Activated gamma-delta T cell (primary cell): Measurements from ENCODE around the gene TYW1.
"Not testable (repeated sequence)": the region's sequence is repeated elsewhere in the genome, so short reads cannot be mapped to it uniquely, and the experiment has no call there.

ENCODE experiments used
- DNase-seq: peaks from one replicate; lab custom pipeline; 2025; lab: John Stamatoyannopoulos, UW

The TYW1 gene

DNA sequence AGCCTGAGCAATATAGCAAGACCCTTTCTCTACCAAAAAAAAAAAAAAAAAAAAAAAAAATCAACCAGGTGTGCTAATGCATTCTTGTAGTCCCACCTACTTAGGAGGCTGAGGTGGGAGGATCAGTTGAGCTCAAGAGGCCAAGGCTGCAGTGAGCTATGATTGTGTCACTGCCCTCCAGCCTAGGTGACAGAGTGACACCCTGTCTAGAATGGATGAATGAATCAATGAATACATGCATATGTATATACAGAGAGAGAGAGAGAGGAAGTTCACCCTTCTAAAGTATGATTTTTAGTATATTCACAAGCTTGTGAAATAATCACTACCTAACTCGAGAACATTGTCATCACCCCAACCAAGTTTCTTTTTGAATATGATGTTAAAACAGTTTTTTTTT is 138.3 kb downstream of the TYW1 start:
- not testable (repeated sequence) for DNase-seq

DNA sequence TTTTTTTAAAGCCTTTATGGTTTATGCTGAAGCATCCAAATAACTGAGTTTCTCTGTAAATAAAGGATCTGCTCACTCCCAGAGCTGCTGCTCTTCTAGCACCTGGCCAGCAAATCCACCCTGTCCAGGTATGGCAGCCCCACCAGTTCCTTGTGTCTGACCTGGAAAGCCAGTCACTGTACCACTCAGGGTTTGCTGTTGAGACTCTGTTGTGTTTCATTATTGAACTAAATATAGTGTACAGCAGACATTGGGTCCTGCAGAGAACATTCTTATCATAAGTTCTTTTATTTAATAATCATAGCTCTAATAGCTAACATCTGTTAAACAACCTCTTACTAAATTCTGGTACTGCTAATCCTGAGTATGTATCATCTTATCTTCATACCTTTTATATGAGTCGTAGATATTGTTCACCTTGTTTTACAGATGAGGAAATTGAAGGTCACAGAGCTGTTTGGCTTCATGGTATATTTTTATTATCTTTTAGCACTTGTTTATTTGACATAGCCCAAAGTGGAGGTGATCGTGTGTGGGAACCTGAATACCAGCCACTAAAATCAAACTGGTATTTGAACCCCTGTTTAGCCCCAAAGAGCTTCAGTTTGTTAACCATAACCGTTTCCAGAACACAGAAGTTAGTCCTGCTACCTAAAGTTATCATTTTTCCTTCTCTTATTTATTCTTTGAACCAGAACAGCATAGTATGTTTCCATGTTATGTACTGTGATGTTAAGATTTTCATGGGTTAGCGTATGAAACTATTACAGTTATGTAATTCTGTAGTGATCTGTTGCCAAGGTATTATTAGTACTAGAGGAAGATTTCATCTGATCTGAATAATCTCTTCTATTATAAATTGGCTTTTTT is 139.2 kb downstream of the TYW1 start:
- not testable (repeated sequence) for DNase-seq

DNA sequence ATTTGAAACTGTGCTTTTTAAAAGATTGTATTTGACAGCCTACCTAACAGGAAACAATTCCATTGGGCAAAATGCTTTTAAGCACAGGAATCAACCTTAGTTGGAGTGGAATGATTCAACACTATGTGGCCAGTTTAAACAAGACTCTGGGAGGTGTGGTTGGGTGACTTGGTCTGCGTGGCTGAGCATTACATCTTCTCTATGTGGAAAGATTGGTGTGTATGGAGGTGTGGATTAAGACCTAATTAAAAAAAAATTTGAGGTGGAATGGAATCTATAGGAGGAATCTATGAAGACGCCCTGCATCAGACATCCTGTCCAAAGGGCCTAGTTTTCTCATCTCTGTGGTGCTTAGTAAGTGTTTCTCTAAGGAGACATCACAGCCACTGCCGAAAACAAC is 140.9 kb downstream of the TYW1 start:
- DNase-seq, result not testable (repeated sequence)

DNA sequence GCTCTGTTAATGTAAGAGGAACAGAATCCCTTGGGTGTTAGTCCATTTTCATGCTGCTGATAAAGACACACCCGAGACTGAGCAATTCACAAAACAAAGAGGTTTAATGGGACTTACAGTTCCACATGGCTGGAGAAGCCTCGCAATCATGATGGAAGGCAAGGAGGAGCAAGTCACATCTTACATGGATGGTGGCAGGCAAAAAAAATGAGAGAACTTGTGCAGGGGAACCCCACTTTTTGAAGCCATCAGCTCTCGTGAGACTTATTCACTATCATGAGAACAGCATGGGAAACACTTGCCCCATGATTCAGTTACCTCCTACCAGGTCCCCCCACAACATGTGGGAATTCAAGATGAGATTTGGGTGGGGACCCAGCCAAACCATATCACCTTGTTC is 143.2 kb downstream of the TYW1 start:
- DNase-seq, result not testable (repeated sequence)

DNA sequence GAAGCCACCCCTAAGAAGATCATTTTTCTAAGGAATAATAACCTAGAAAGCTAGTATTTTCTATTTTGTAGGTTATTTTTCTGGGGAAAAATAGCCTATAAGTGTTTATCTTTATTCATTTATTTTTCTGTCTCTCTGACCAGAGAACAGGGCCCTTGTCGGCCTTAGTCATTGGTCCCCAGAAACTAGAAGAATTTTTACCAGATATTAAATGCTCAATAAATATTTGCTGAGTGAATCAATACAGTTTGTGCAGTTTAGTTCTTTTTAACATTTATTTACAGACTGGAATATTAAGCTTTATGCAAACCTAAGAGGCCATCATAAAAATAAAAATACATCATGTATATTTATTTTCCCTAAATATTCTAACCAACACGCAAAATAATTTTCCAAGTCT is 144.4 kb downstream of the TYW1 start:
- DNase-seq, result not testable (repeated sequence)

DNA sequence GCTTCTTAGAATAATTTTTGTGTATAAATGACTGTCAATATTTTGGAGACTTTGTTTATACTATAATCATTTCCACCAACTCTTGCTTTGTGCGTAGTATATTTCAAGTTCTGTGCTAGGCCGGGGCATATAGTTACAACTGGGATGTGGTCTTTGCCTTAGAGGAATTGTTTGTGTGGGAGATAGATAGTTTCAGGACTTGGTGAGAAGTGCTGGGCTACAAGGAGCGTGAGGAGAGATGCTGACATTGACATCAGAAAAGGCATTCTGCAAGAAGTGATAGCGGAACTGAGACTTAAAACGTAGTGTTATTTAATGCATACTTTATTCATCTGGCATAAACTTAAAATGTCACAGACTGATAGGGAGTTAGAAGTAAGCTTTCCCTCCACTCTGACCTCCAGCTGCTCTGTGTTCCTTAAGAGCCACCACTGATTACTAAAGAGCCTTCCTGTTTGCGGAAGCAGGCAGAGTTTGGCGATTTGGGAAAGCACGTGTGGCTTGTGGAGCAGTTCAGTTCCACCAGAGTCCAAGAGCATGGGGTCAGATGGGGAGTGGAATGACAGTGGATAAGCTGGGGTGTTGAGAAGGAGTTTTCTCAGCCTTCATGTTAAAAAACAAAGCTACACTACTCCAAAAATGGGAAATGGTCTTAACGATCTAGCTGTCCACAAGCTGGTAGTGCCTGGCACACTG is 146.6 kb downstream of the TYW1 start:
- not testable (repeated sequence) for DNase-seq

DNA sequence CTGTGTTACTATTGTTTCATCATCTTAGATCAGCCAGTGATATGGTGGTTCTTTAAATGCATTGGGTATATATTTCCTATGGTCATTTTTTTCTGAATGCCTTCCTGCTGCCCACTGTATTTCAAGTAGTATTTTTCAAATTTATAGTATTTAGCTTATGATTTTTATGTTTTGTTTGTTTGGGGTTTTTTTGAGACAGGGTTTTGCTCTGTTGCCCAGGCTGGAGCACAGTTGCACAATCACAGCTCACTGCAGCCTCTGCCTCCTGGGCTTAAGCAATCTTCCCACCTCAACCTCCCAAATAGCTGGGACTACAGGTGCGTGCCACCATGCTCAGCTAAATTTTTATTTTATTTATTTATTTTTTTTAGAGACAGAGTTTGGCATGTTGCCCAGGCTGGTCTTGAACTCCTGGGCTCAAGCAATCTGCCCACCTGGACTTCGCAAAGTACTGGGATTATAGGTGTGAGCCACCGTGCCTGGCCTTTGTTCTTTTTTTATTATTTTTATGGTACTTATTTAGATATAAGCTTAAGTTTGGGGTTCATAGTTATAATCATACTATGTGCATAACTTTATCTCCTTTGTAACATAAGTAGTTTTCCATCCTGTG is 149.1 kb downstream of the TYW1 start:
- not testable (repeated sequence) for DNase-seq

DNA sequence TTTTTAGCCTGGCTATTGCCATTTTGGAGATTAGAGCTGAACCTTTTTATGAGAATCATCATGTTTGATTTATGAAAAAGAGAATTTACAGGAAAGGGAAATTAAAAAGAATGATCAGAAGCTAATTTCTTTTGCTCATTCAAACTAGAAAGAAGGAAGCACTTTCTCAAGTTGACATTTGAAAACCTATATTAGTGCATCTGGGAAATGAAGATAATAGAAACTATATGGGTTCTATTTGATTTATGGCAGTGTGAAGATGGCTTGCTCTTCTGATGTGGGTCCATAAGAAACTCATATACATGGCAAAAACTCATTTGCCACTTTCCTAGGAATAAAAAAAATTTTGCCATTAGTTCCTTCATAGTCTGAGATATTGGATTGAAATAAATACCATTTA is 152.5 kb downstream of the TYW1 start:
- DNase-seq, result not testable (repeated sequence)

DNA sequence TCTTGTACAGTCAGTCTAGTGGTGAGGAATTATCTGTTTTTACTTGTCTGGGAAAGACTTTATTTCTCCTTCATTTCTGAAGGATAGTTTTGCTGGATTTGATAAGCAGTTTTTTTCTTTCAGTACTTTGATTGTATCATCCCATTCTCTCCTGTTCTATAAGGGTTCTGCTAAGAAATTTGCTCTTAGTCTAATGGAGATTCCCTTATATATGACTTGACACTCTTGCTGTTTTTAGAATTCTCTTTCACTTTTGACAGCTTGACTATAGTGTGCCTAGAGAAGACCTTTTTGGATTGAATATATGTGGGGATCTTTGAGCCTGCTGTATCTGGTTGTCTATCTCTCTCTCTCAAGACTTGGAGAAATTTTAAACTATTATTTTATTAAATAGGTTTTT is 157.7 kb downstream of the TYW1 start:
- DNase-seq, result not testable (repeated sequence)

DNA sequence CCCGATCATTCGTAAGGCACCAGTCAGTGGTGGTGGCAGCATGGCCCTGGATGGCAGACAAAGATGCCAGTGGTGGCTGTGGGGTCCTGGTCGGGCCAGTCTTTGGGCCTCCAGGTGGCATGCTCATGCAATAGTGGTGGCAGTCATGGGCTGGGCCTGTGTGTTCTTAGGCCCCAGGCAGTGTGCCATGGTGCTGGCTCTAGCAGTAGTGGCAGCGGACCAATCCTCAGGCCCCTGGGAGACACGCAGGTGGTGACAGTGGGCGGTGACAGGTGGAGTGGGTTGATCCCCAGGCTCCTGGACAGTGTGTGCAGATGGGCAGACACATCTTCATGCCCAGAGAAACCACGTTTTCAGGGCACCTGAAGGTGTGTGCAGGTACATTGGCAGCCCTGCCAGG is 159.4 kb downstream of the TYW1 start:
- not testable (repeated sequence) for DNase-seq

DNA sequence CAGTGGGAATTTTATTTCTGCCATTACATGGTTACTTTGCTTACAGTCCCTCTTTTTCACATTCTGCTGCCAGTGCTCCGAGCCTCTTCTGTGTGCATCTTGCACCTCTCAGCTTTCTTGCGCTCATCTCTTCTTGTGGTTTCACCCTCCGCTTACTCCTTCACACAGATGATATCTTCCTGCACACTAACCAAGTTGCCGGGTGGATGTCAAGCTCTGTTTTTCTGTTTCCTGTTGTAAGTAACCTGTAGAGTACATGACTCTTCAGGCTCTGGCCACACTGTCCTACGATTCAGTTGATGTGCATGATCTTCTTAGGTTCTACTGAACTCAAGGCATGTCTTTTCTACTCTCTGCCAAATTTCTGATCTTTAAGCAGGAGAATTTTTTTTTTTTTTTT is 166.7 kb downstream of the TYW1 start:
- DNase-seq, result not testable (repeated sequence)

DNA sequence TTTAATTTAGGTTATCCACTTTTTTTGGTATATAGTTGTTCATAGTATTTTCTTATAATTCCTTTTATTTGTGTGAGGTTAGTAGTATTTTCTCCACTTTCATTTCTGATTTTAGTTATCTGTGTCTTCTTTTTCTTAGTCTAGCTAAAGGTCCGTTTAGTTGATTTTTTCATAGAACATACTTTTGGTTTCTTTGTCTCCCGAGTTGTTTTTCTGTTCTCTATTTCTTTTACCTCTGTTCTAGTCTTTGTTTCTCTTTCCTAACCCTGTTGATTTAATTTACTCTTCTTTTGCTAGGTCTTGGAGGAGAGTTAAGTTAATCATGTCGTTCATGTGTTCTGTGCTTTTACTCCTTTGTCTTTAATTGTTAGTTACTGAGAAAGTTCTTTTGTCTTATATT is 174.5 kb downstream of the TYW1 start:
- DNase-seq, result not testable (repeated sequence)

DNA sequence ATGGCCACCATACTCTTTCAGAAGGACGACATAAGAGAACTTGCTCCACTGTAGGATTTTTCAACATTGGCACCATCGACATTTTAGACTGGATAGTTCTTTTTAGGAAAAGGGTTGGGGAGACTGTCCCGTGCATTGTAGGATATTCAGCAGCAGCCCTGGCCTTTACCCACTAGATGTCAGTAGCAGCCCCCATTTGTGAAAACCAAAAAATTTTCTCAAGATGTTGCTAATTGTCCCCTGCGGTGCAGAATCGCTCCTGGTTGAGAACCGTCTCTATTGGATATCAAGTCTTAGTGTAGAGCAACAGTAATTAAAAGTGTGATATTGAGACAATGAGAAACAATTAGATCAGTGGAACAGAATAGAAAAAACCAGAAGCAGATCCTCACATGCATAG is 180.1 kb downstream of the TYW1 start:
- DNase-seq, result not testable (repeated sequence)

DNA sequence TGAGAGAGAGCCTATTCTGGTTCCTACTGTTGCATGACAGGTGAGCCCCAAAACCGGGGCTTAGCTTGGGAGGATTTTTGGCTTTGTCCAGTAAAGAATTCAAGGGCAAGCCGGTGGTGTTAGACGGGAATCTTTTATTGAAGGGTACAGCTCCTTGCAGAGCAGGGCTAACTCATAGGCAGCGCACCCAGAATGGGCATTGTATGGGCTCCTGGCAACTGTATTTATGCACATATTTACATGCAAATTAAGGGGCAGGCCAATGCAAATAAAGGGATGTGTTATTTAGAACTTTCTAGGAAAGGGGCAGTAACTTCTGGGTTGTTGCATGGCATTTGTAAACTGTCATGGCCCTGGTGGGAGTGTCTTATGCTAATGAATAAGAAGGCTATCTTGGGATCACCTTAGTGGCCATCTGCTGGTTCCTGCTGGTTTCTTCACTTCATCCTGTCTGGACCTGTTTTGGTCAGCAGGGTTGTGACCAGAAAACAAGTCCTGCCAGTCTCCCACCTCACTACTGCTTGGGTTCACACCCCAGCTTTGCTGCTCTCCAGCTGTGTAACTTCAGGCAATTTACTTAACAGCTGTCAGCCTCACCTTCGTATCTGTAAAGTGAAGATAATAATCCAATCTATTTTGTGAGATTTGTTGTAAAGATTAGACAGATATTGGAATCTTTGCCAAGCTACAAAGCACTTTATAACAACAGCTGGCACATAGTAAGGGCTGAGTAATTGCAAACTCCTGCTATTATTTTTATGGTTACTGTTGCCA is 182.5 kb downstream of the TYW1 start:
- DNase-seq, result not testable (repeated sequence)

DNA sequence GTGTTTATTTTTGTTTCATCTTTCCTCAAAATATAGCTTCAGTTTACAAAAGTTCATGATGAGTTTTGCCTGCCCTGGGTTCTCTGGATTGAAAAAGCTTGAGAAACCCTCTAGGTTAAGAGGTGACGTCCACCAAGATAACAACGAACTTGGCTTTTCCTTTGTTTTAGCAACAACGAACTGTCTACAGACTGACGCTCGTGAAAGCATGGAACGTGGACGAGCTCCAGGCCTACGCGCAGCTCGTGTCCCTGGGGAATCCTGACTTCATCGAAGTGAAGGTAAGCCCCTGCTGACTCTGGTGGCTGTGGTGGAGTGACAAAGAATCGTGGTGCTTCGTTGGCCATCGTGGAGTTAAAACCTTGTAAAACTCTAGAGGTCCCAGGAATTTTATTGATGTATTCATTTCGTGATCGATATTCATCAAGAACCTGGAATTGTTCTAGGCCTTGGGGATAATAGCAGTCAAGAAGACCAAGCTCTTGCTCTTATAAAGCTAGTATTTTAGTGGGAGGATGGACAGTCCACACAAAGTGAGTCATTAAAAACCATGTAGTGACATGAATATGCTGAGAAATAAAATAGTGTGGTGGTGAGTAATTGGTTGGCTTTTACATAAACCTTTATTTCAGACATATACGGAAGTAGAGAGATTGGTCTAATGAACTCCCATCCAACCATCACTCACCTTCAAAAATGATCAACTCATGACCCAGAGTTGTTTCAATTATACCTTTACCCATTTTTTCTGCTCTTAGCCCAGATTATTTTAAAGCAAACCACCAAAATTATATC is 186.5 kb downstream of the TYW1 start:
- DNase-seq, result not testable (repeated sequence)

DNA sequence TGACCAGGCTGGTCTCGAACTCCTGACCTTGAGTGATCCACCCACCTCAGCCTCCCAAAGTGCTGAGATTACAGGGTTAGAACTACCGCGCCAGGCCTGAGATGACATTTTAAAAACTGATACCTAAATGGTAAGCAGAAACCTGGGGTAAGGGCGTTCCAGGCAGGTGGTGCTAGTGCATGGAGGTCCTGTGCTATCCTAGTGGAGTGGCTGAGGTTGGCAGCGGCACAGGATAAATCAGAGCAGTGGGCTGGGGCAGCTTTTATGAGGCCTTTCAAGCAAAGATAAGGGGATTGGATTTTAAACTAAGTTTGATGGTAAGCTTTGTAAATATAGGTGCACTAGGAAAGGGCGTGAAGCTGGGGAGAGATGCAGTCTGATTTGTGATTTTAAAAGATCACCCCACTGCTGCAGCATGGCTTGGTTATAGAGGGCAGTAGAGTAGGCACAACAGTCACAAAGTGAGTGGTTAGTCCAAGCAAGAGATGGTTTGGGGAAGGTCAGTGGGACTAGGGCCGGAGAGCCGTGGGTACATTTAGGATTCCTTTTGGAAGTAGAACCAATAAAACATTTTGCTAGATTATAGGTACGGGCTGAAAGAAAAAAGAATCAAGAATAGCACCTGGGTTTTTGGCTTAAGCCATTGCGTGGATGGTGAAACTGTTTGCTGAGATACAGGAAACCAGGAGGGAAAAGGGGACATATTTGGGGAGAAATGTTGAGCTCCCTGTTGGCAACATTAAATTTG is 188.5 kb downstream of the TYW1 start:
- DNase-seq, result not testable (repeated sequence)

DNA sequence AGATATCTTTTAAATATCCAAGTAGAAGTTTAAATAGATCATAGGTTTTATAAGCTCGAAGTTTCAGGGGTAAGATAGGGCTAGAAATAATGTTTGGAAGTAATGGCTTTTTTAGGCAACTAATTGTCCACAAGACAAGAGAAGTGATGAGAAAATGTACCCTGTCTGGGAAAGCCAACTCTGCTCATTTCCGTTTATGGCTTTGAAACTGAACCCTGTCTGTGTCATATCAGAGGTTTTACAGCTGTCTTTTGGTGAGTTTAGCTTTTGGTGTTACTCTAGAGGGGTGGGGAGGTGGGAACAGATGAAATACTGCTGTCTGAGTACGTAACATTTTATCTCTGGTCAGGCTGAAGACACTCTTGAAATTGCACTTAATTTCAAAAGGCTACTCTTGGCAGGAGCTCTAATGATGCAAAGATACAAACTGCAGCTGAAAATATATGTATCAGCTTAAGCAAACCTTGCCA is 189.1 kb downstream of the TYW1 start:
- not testable (repeated sequence) for DNase-seq

DNA sequence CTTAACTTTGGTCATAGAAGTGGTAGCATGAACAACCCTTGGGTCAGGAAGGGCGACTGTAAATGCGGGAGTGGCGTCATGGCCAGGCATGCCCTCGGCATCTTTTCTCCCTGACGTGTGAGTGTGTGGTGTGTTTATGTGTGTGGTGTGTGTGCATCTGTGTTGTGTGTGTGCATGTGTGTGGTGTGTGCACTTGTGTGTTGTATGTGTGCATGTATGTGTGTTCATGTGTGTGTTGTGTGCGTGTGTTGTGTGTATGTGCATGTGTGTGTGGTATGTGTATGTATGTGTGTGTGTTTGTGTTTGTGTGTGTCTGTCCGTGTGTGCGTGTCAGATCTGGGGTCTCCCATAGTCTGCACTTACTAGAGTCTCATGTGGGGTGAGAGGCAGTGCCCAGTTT is 192.5 kb downstream of the TYW1 start:
- DNase-seq, result not testable (repeated sequence)

DNA sequence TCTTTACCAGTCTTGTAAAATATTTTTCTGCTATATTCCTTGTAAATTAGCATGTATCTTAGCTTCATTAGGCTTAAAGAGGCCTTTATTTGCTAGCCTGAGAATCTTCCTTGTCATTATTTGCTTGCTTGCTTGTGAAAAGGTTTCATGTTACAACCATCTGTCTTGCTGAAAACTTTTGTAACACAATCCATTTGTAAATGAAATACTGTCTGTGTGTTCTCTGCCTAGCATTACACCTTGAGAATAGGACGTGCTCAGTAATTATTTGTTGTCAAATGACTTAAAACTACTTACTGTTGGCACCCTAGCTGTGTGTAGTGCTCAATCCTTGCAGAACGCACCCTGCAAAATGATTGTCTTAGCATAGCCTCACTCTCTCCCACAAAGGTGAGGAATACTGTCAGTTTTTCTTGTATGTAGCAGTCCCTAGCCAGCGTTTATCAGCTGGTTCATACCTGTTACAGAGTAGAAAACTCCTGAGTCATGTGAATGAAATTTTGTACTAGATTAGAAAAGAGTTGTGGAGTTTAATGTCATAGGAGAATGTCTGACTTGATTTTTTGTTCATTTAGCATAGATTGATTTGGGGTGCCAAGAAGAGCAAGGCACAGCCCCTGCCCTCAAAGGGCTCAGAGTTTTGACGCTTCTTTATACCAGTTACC is 193.3 kb downstream of the TYW1 start:
- DNase-seq, result not testable (repeated sequence)
